K562 (cell line): ENCODE measurements around the gene CNKSR3. TPM values are rescaled to one million over a fixed set of nuclear protein-coding genes. Genes with fewer than 3 reads are reported as not detected.

Source experiments
- ATAC-seq: fragments of 200-7000 bp; cut with Tn5 transposase; 3 replicates; pipeline ENCODE4 v1.9.1; 2020; ENCODE audit warnings: moderate library complexity
- BruUV-seq: library from RNA; stranded (reverse); fragments of 400-500 nt; replicated peaks from 2 replicates; lab custom pipeline; 2021; lab: Mats Ljungman, UMichigan
- CTCF ChIA-PET: fragments of 300-600 bp; formaldehyde crosslinking; extraction: SDS; loops from one replicate; lab custom pipeline; 2021; ENCODE audit warnings: low intra/inter-chr PET ratio; lab: Yijun Ruan, JAX
- POLR2A ChIA-PET: fragments of 300-600, 350-650 bp; sonication (Branson Sonifier 250); formaldehyde crosslinking; extraction: SDS; loops from one replicate; lab custom pipeline; 2021; ENCODE audit warnings: antibody characterized with exemption, inconsistent platforms; lab: Yijun Ruan, JAX
- DNase-seq, 4 experiments: peaks; one replicate each; pipeline versions ENCODE4 v3.0.0 to v3.0.0-alpha.2; 2011 to 2018; ENCODE audit warnings: low spot score in 3 of 4, mixed read lengths in 3 of 4; ENCODE audit errors: extremely low read depth in 1 of 4
- FAIRE-seq: peaks from 2 replicates; lab custom pipeline; 2011; peaks lifted over from hg19 to GRCh38; lab: Jason Lieb, UNC
- H2AFZ ChIP-seq: 2 replicates; pipeline ENCODE4 v1.6.0; 2011; ENCODE audit warnings: low read depth, low read length, control low read depth, inconsistent platforms
- H3K27ac ChIP-seq: fragments of 200-600 bp; 3 replicates; pipeline ENCODE4 v1.8.0; 2011; ENCODE audit warnings: low read depth, mild to moderate bottlenecking, control low read depth, inconsistent platforms, low read length, moderate library complexity, mixed read lengths; ENCODE audit errors: extremely low read depth
- H3K27me3 ChIP-seq, 2 experiments: fragments of 300-600 bp in 1 of 2; 2 replicates in 1 of 2; 3 replicates in 1 of 2; pipeline versions ENCODE4 v1.6.0 to v1.8.0; 2011; ENCODE audit warnings: inconsistent platforms in 2 of 2, low read length in 2 of 2, mild to moderate bottlenecking in 1 of 2, mixed read lengths in 1 of 2, moderate library complexity in 1 of 2; ENCODE audit not compliant: control insufficient read depth in 2 of 2, insufficient read depth in 2 of 2
- H3K36me3 ChIP-seq: fragments of 300-600 bp; 3 replicates; pipeline ENCODE4 v1.8.0; 2011; ENCODE audit warnings: mild to moderate bottlenecking, low read length, inconsistent platforms; ENCODE audit not compliant: control insufficient read depth, insufficient read depth
- H3K4me1 ChIP-seq, 2 experiments: fragments of 200-600 bp in 1 of 2; replicated peaks in 1 of 2; 2 replicates in 1 of 2; 3 replicates in 1 of 2; pipeline versions ENCODE4 v1.5.1 to v1.8.0; 2011; ENCODE audit warnings: inconsistent platforms in 2 of 2, low read length in 2 of 2, mild to moderate bottlenecking in 1 of 2, mixed read lengths in 1 of 2, moderate library complexity in 1 of 2; ENCODE audit not compliant: control insufficient read depth in 2 of 2, insufficient read depth in 2 of 2
- H3K4me2 ChIP-seq: 2 replicates; pipeline ENCODE4 v1.6.1; 2011; ENCODE audit warnings: low read length, control low read depth, inconsistent platforms, mixed read lengths; ENCODE audit not compliant: insufficient read depth
- H3K4me3 ChIP-seq: fragments of 200-600 bp; sonication (generic), shearing (Covaris generic); 2 replicates; pipeline ENCODE4 v1.5.1; 2016; ENCODE audit warnings: control low read depth, inconsistent platforms
- H3K79me2 ChIP-seq: fragments of 200-600 bp; 3 replicates; pipeline ENCODE4 v1.8.0; 2011; ENCODE audit warnings: low read length, inconsistent platforms; ENCODE audit not compliant: control insufficient read depth, insufficient read depth
- H3K9ac ChIP-seq, 2 experiments: 2 replicates each; pipeline versions ENCODE4 v1.6.0 to v1.6.1; 2011; ENCODE audit warnings: low read depth in 2 of 2, low read length in 2 of 2, control low read depth in 1 of 2, inconsistent platforms in 1 of 2, mild to moderate bottlenecking in 1 of 2, mixed read lengths in 1 of 2; ENCODE audit not compliant: insufficient read depth in 1 of 2
- H3K9me1 ChIP-seq: one replicate; pipeline ENCODE4 v1.6.0; 2011; ENCODE audit warnings: inconsistent platforms, mild to moderate bottlenecking, low read length, moderate library complexity; ENCODE audit not compliant: control insufficient read depth, insufficient read depth
- H3K9me3 ChIP-seq: replicated peaks from 2 replicates; pipeline ENCODE4 v1.5.1; 2011; ENCODE audit warnings: low read depth, low read length, inconsistent platforms; ENCODE audit not compliant: control insufficient read depth, insufficient read depth
- H4K20me1 ChIP-seq: replicated peaks from 2 replicates; pipeline ENCODE4 v1.6.1; 2011; ENCODE audit warnings: low read length, inconsistent platforms, mixed read lengths; ENCODE audit not compliant: control insufficient read depth, insufficient read depth
- KDM1A ChIP-seq, 2 experiments: fragments of 450-650 bp; IDR thresholded peaks; 2 replicates each; pipeline ENCODE4 v1.6.1; 2016; ENCODE audit warnings: mild to moderate bottlenecking in 2 of 2
- MEF2A ChIP-seq: IDR thresholded peaks from 2 replicates; pipeline ENCODE4 v1.6.1; 2011; ENCODE audit warnings: low read depth, mild to moderate bottlenecking, low read length, moderate library complexity; ENCODE audit not compliant: control insufficient read depth
- NCOR1 ChIP-seq: fragments of 450-650 bp; IDR thresholded peaks from 2 replicates; pipeline ENCODE4 v1.6.1; 2016; ENCODE audit warnings: mild to moderate bottlenecking, moderate library complexity
- RAD21 ChIP-seq, 2 experiments: fragments of 250-450 bp in 1 of 2; fragments of 450-650 bp in 1 of 2; sonication (Bioruptor Pico) in 1 of 2; formaldehyde crosslinking in 1 of 2; IDR thresholded peaks in 1 of 2; conservative IDR thresholded peaks in 1 of 2; 2 replicates each; pipeline versions ENCODE4 v1.4.0 to v1.8.0; 2020 to 2022; ENCODE audit warnings: mild to moderate bottlenecking in 2 of 2, moderate library complexity in 1 of 2
- SAP30 ChIP-seq: fragments of 200-600 bp; sonication (generic); IDR thresholded peaks from 2 replicates; pipeline ENCODE4 v1.6.1; 2012; ENCODE audit warnings: borderline replicate concordance, low read depth, mild to moderate bottlenecking, moderate library complexity, low read length, control low read depth, inconsistent platforms; ENCODE audit not compliant: insufficient read depth, poor library complexity, severe bottlenecking
- SMARCA5 ChIP-seq: fragments of 450-650 bp; IDR thresholded peaks from 2 replicates; pipeline ENCODE4 v1.6.1; 2016
- STAT5A ChIP-seq: IDR thresholded peaks from 2 replicates; pipeline ENCODE4 v1.6.1; 2012; ENCODE audit warnings: low read length, inconsistent platforms, borderline replicate concordance
- WGBS: fragments of 100-300 bp; shearing (Covaris generic); methylation state at CpG from one replicate; pipeline ENCODE4 v1.1.6; 2016; ENCODE audit warnings: low coverage, mixed read lengths; ENCODE audit not compliant: insufficient coverage; ENCODE audit errors: missing lambda C conversion rate; 5-methylcytosine and 5-hydroxymethylcytosine counted together
- in situ Hi-C: fragments of 300-500 bp; cut with MboI; formaldehyde crosslinking; loops from 4 replicates; pipeline ENCODE4 v1.15.0; 2018; ENCODE audit warnings: inconsistent platforms, mixed read lengths
- intact Hi-C: fragments of 100-400 bp; cut with micrococcal nuclease; formaldehyde crosslinking; loops from 2 replicates; pipeline ENCODE4 v1.14.2; 2022
- polyA plus RNA-seq, 8 experiments: library from polyadenylated mRNA; depleted of rRNA in 4 of 8; stranded (reverse) in 5 of 8; unstranded in 3 of 8; fragments of >200 nt; fragmentation: Nextera tagmentation in 2 of 8; fragmentation: Illumina TruSeq in 1 of 8; extraction: Ambion mirVana in 2 of 8; extraction: Trizol in 1 of 8; gene quantifications; 2 replicates each; pipeline versions ENCODE4 v1.2.1 to v1.2.3, GENCODE V29; 2011 to 2014; ENCODE audit warnings: inconsistent platforms in 1 of 8, missing spikeins in 1 of 8
- total RNA-seq, 7 experiments: library from RNA; depleted of rRNA in 6 of 7; stranded (reverse); fragments of >200 nt in 6 of 7; fragmentation: Illumina TruSeq in 2 of 7; extraction: Trizol in 2 of 7; gene quantifications; 2 replicates each; pipeline versions ENCODE4 v1.2.1 to v1.2.3, GENCODE V29; 2011 to 2021; ENCODE audit warnings: low replicate concordance in 1 of 7
- TF ChIP-seq, protein P1 (sequence below), 2 experiments: fragments of 450-650 bp; IDR thresholded peaks; 2 replicates each; pipeline ENCODE4 v1.6.1; 2016

Gene CNKSR3
- total and polyA plus RNA-seq, 9 of the 15 experiments (the other 6 are each of a cell fraction or from before 2014, with no cell fraction given), result 4.5 to 29.6 (median 9.5) TPM

DNA sequence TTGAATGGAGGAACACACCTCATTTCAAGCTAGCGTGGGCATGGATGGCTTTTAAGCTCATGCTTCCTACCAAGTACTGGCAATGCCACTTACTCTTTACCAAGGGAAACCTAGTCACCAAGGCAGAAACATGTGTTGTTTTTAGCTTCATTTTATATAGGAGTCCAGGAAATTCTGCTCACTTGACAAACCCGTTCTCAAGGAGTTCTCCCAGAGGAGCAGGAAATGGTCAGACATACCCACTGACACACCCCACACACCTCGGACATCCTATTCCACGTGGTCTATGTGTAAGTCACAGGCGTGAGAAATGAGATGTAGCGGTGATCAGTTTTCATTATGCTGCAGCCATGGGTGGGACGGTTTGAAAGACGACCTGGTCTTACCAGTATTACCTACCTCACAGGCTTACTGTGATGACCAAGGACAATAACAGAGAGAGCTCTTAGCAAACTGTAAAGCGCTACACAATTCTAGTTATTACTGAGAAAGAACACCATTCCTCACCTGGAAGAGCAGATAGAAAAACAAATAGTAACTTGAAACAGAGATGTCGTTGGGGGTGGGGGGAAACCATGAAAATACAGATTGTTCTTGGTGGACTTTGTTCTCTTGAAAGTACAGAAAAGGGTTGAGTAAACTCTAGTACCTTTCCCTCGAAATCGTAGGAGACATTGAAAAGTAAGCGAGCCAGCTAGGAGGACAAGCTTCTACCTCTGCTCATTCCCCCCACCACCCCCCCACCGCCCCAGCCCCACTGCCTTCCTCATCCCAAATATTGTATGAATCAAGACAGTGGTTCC lies 1.7 kb downstream of the CNKSR3 start (continued):
- TF ChIP-seq, protein P1, sequence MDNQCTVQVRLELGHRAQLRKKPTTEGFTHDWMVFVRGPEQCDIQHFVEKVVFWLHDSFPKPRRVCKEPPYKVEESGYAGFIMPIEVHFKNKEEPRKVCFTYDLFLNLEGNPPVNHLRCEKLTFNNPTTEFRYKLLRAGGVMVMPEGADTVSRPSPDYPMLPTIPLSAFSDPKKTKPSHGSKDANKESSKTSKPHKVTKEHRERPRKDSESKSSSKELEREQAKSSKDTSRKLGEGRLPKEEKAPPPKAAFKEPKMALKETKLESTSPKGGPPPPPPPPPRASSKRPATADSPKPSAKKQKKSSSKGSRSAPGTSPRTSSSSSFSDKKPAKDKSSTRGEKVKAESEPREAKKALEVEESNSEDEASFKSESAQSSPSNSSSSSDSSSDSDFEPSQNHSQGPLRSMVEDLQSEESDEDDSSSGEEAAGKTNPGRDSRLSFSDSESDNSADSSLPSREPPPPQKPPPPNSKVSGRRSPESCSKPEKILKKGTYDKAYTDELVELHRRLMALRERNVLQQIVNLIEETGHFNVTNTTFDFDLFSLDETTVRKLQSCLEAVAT (IDR thresholded peaks at IDR 0.05), result no peak
- TF ChIP-seq SMARCA5 (no peak), SAP30 (peak; percentile 71)

DNA sequence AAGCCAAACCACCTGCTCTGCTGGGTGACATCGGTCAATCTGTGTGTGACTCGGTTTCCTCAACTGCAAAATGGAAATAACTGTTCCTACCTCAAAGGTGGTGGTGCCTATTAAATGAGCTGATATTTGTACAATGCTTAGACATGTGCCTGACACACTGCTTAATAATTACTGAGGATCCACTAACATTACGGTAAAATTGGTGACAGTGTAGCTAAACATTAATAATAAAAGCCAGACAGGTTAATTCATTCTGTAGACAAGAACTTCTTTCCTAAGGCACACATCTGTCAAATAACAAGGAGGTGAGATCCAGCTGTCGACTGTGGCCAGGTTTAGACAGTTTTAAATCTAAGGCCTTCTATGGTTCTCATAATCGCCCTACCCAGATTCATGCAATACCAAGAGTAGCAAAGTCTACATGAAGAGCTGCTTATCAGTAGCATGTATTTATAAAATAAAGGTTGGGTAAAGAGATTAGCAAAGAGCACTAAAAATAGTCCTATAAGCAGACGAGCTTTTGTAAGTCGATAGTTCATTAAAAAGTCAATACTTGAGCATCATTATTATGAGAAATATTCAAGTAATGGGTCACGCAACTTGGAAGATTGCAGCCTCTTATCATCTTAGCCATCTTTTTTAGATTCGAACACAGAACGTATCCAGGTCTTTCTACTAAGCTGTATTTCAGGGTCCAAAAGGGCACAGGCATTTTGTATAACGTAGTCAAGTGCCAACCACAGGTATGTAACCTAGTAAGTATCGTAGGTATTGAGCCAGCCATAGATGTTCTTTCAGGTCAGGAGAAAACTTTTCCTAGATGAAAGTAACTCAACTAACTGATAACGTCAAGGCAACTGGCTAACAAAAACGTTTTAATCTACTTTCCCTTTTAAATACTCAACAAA lies 3.2 kb downstream of the CNKSR3 start:
- no peak overlapping the region for H3K4me2 ChIP-seq
- BruUV-seq, result no TSS peak
- no peak overlapping the region for H3K9ac ChIP-seq
- 0 out of 4 replicates have a peak, but pooled peaks of 1 of the 2 experiments have one; percentile 15 for TF ChIP-seq KDM1A (IDR thresholded peaks at IDR 0.05)
- no peak for TF ChIP-seq RAD21 (CRISPR knock-in tag; conservative IDR thresholded peaks at IDR 0.05 in 1 of 2, IDR thresholded peaks at IDR 0.05 in 1 of 2)
- peak; percentile 33; the same call in 1 of the 2 replicates for TF ChIP-seq MEF2A
- 0 out of 2 replicates have a peak, but pooled peaks have one; percentile 16 for TF ChIP-seq NCOR1
- TF ChIP-seq STAT5A, result no peak
- H3K27ac ChIP-seq, result no peak overlapping the region
- ChIA-PET POLR2A (interaction anchor here (0.9 to 2.9 kb wide), 5 partner anchors 9 to 243 kb away, joined by 3 to 14 read pairs (median 3); no protein-coding TSS in a partner anchor), CTCF (interaction anchor here (0.6 kb wide), 1 partner anchor 99 kb away, joined by 3 read pairs; no protein-coding TSS in a partner anchor)
- no peak for ATAC-seq
- 67% methylated on average over 14 of the region's 14 CpGs for WGBS
- no peaks in the 10 kb centered on the region for H3K27me3 ChIP-seq
- no peak overlapping the region for H3K4me3 ChIP-seq
- DNase-seq, result no peak
- H2AFZ ChIP-seq, result no peak overlapping the region
- in situ Hi-C loops (loop anchor here (25.0 kb wide), 1 partner anchor 1520 kb away; the partner anchor contains the start of gene FBXO5), intact Hi-C loops (no loop called here)
- peaks cover 17 to 22% of the 10 kb centered on the region in 2 experiments; a peak in 4 of 5 replicates for H3K4me1 ChIP-seq
- no peaks in the 10 kb centered on the region for H3K9me3 ChIP-seq
- H3K36me3 ChIP-seq, result peaks cover 29% of the 10 kb centered on the region
- no peaks in the 10 kb centered on the region for H3K9me1 ChIP-seq
- no peaks in the 10 kb centered on the region for H4K20me1 ChIP-seq
- no peak for FAIRE-seq
- peaks cover 81% of the 10 kb centered on the region for H3K79me2 ChIP-seq
